DOHH2 (cell line): ENCODE data around the gene RCVRN.

Experiments
- H3F3A ChIP-seq: fragments of 200-600 bp; sonication (generic), shearing (Covaris generic); 2 replicates; pipeline ENCODE4 v1.6.0; 2016; ENCODE audit warnings: antibody characterized with exemption, mild to moderate bottlenecking; ENCODE audit not compliant: control insufficient read depth, insufficient read depth
- H3K27ac ChIP-seq: fragments of 200-600 bp; sonication (generic); 2 replicates; pipeline ENCODE4 v1.5.1; 2014; ENCODE audit warnings: low read depth, mild to moderate bottlenecking, low read length, moderate library complexity
- H3K27me3 ChIP-seq: fragments of 200-600 bp; sonication (generic); 2 replicates; pipeline ENCODE4 v1.6.1; 2014; ENCODE audit warnings: mild to moderate bottlenecking, low read length, mixed read lengths; ENCODE audit not compliant: control insufficient read depth
- H3K36me3 ChIP-seq: fragments of 200-600 bp; sonication (generic); 2 replicates; pipeline ENCODE4 v1.6.1; 2014; ENCODE audit warnings: mild to moderate bottlenecking, low read length, moderate library complexity, mixed read lengths; ENCODE audit not compliant: control insufficient read depth
- H3K4me1 ChIP-seq: fragments of 200-600 bp; sonication (generic); 2 replicates; pipeline ENCODE4 v1.6.1; 2014; ENCODE audit warnings: mild to moderate bottlenecking, low read length, mixed read lengths; ENCODE audit not compliant: control insufficient read depth
- H3K4me2 ChIP-seq: fragments of 200-600 bp; sonication (generic); 2 replicates; pipeline ENCODE4 v1.6.0; 2014; ENCODE audit warnings: mild to moderate bottlenecking, low read length, moderate library complexity
- H3K4me3 ChIP-seq: fragments of 200-600 bp; sonication (generic); 2 replicates; pipeline ENCODE4 v1.5.1; 2014; ENCODE audit warnings: mild to moderate bottlenecking, low read length, mixed read lengths
- H3K79me2 ChIP-seq: fragments of 200-600 bp; sonication (generic); 2 replicates; pipeline ENCODE4 v1.6.1; 2014; ENCODE audit warnings: mild to moderate bottlenecking, low read length, mixed read lengths; ENCODE audit not compliant: control insufficient read depth
- H3K9me2 ChIP-seq: fragments of 200-600 bp; sonication (generic); replicated peaks from 2 replicates; pipeline ENCODE4 v1.6.1; 2014; ENCODE audit warnings: mild to moderate bottlenecking, low read length, mixed read lengths; ENCODE audit not compliant: control insufficient read depth
- H3K9me3 ChIP-seq: fragments of 200-600 bp; sonication (generic); 2 replicates; pipeline ENCODE4 v1.6.1; 2014; ENCODE audit warnings: antibody characterized with exemption, low read length, mixed read lengths; ENCODE audit not compliant: control insufficient read depth, insufficient read depth
- H4K20me1 ChIP-seq: fragments of 200-600 bp; sonication (generic); 2 replicates; pipeline ENCODE4 v1.6.0; 2014; ENCODE audit warnings: low read depth, mild to moderate bottlenecking, antibody characterized with exemption, low read length, moderate library complexity; ENCODE audit not compliant: control insufficient read depth, insufficient read depth
- CTCF ChIP-seq: fragments of 200-600 bp; sonication (generic); IDR thresholded peaks from one replicate; pipeline ENCODE4 v1.5.1; 2014; ENCODE audit warnings: antibody characterized with exemption, mild to moderate bottlenecking, low read depth, low read length; ENCODE audit not compliant: poor library complexity, severe bottlenecking
- EZH2phosphoT487 ChIP-seq: fragments of 200-600 bp; sonication (generic); IDR thresholded peaks from 2 replicates; pipeline ENCODE4 v1.6.1; 2017; ENCODE audit warnings: borderline replicate concordance, mild to moderate bottlenecking, antibody characterized with exemption, low read length, moderate library complexity, mixed read lengths

The RCVRN gene

GRCh38 chr17:9926150-9926804 lies 21.2 kb upstream of the RCVRN start:
- no peaks in the 10 kb centered on the region for H3K27me3 ChIP-seq
- no peak overlapping the region for H3K4me3 ChIP-seq
- TF ChIP-seq EZH2phosphoT487, result no peak
- TF ChIP-seq CTCF, result no peak
- no peaks in the 10 kb centered on the region for H3K4me1 ChIP-seq
- no peaks in the 10 kb centered on the region for H3K36me3 ChIP-seq
- no peaks in the 10 kb centered on the region for H3K9me2 ChIP-seq
- no peaks in the 10 kb centered on the region for H3K9me3 ChIP-seq
- H3F3A ChIP-seq, result no peaks in the 10 kb centered on the region
- H4K20me1 ChIP-seq, result no peaks in the 10 kb centered on the region
- no peak overlapping the region for H3K4me2 ChIP-seq
- no peaks in the 10 kb centered on the region for H3K79me2 ChIP-seq
- no peak overlapping the region for H3K27ac ChIP-seq

GRCh38 chr17:9925457-9925856 lies 20.4 kb upstream of the RCVRN start:
- Histone ChIP-seq H3K27me3 (no peaks in the 10 kb centered on the region), H3K27ac (no peak overlapping the region), H4K20me1 (no peaks in the 10 kb centered on the region), H3K4me2 (no peak overlapping the region), H3K9me2 (no peaks in the 10 kb centered on the region), H3K36me3 (no peaks in the 10 kb centered on the region), H3K4me3 (no peak overlapping the region), H3K4me1 (no peaks in the 10 kb centered on the region), H3K79me2 (no peaks in the 10 kb centered on the region), H3F3A (no peaks in the 10 kb centered on the region), H3K9me3 (no peaks in the 10 kb centered on the region)
- TF ChIP-seq EZH2phosphoT487 (no peak), CTCF (no peak)

GRCh38 chr17:9924735-9925191 lies 19.7 kb upstream of the RCVRN start:
- H3F3A ChIP-seq, result no peaks in the 10 kb centered on the region
- no peaks in the 10 kb centered on the region for H3K9me3 ChIP-seq
- H3K36me3 ChIP-seq, result no peaks in the 10 kb centered on the region
- H3K4me1 ChIP-seq, result no peaks in the 10 kb centered on the region
- no peaks in the 10 kb centered on the region for H4K20me1 ChIP-seq
- H3K4me3 ChIP-seq, result no peak overlapping the region
- H3K79me2 ChIP-seq, result no peaks in the 10 kb centered on the region
- H3K27ac ChIP-seq, result no peak overlapping the region
- H3K9me2 ChIP-seq, result no peaks in the 10 kb centered on the region
- TF ChIP-seq EZH2phosphoT487 (no peak), CTCF (peak; percentile 76)
- no peaks in the 10 kb centered on the region for H3K27me3 ChIP-seq
- no peak overlapping the region for H3K4me2 ChIP-seq
